Measurements from ENCODE around the gene FAM209A.

Gene FAM209A

DNA sequence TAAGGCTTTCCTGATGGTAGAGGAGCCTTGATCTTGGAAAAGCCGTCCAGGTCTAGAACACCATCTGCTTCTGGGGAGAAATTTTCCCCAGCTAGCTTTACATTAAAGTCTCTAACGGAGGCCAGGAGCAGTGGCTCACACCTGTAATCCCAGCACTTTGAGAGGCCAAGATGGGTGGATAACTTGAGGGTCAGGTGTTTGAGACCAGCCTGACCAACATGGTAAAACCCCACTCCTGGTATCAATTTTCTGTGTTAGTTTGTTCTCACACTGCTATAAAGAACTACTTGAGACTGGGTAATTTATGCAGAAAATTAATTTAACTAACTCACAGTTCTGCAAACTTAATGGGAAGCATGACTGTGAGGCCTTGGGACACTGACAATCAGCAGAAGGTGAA lies 46.3 kb downstream of the FAM209A start:
- Histone ChIP-seq H3K27ac (ENCODE audit: low read length) (no peak overlapping the region), H3K27me3 (ENCODE audit: control insufficient read depth, insufficient read depth, low read length) (no peaks in the 10 kb centered on the region), H3K36me3 (ENCODE audit: control insufficient read depth, insufficient read depth, low read length) (no peaks in the 10 kb centered on the region), H3K9me3 (ENCODE audit: control insufficient read depth, insufficient read depth, low read length) (no peaks in the 10 kb centered on the region), H3K4me1 (ENCODE audit: control insufficient read depth, insufficient read depth, low read length) (no peaks in the 10 kb centered on the region), H3K4me3 (ENCODE audit: low read length) (no peak overlapping the region)
- WGBS (ENCODE audit: insufficient coverage, insufficient read length) = no CpG with 5 or more reads among the region's 2 CpGs
- DNase-seq (ENCODE audit: low read depth, low spot score) = no peak

DNA sequence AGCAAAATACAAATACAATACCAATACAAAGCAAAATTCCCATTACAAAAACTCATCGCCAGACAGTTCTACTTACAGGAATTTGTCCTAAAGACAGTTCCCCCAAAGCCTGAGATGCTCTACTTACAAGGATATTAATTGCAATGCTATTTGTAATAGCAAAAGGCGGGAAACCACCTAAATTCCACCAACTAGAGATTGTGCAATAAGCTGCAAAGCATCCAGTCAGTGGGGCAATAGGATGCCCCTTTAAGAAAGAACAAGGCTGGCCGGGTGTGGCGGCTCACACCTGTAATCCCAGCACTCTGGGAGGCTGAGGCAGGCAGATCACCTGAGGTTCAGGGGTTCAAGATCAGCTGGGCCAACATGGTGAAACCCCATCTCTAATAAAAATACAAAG lies 47.6 kb downstream of the FAM209A start:
- DNase-seq (ENCODE audit: low read depth, low spot score) = no peak
- H3K9me3 ChIP-seq (ENCODE audit: control insufficient read depth, insufficient read depth, low read length) = no peaks in the 10 kb centered on the region
- H3K27me3 ChIP-seq (ENCODE audit: control insufficient read depth, insufficient read depth, low read length) = no peaks in the 10 kb centered on the region
- H3K27ac ChIP-seq (ENCODE audit: low read length) = no peak overlapping the region
- no peaks in the 10 kb centered on the region for H3K4me1 ChIP-seq (ENCODE audit: control insufficient read depth, insufficient read depth, low read length)
- H3K4me3 ChIP-seq (ENCODE audit: low read length) = no peak overlapping the region
- WGBS (ENCODE audit: insufficient coverage, insufficient read length) = no CpG with 5 or more reads among the region's 4 CpGs
- no peaks in the 10 kb centered on the region for H3K36me3 ChIP-seq (ENCODE audit: control insufficient read depth, insufficient read depth, low read length)

DNA sequence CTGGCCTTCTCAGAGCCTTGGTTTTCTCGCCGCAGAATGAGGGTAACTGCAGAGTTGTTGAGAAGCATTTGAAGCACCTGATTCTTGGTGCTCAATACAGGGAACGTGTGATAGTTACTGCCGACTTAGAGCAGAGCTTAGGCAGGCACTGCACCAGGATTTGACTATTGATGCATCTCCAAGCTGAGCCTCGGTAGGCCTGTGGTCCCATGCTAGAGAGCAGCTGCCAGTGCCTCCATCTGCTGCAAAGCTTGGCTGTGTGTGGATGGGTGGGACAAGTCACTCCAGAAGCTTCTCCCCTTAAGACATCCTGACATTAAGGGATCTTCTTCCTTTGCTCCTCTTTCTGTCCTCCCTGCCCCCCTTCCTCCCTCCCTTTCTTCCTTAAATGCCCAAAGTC lies 49.4 kb downstream of the FAM209A start:
- DNase-seq (ENCODE audit: low read depth, low spot score) = no peak
- H3K27ac ChIP-seq (ENCODE audit: low read length) = no peak overlapping the region
- H3K36me3 ChIP-seq (ENCODE audit: control insufficient read depth, insufficient read depth, low read length) = no peaks in the 10 kb centered on the region
- H3K4me3 ChIP-seq (ENCODE audit: low read length) = no peak overlapping the region
- WGBS (ENCODE audit: insufficient coverage, insufficient read length) = no CpG with 5 or more reads among the region's 5 CpGs
- no peaks in the 10 kb centered on the region for H3K4me1 ChIP-seq (ENCODE audit: control insufficient read depth, insufficient read depth, low read length)
- H3K9me3 ChIP-seq (ENCODE audit: control insufficient read depth, insufficient read depth, low read length) = no peaks in the 10 kb centered on the region
- no peaks in the 10 kb centered on the region for H3K27me3 ChIP-seq (ENCODE audit: control insufficient read depth, insufficient read depth, low read length)

- no CpG with 5 or more reads among the region's 10 CpGs for WGBS (ENCODE audit: insufficient coverage, insufficient read length)
- no peaks in the 10 kb centered on the region for H3K36me3 ChIP-seq (ENCODE audit: control insufficient read depth, insufficient read depth, low read length)
- H3K4me1 ChIP-seq (ENCODE audit: control insufficient read depth, insufficient read depth, low read length) = no peaks in the 10 kb centered on the region
- DNase-seq (ENCODE audit: low read depth, low spot score) = no peak
- no peak overlapping the region for H3K27ac ChIP-seq (ENCODE audit: low read length)
- no peaks in the 10 kb centered on the region for H3K9me3 ChIP-seq (ENCODE audit: control insufficient read depth, insufficient read depth, low read length)
- H3K4me3 ChIP-seq (ENCODE audit: low read length) = no peak overlapping the region
- H3K27me3 ChIP-seq (ENCODE audit: control insufficient read depth, insufficient read depth, low read length) = no peaks in the 10 kb centered on the region
These were observed 50.1 kb downstream of the FAM209A start for GRCh38 chr20:56574531-56575142.

DNA sequence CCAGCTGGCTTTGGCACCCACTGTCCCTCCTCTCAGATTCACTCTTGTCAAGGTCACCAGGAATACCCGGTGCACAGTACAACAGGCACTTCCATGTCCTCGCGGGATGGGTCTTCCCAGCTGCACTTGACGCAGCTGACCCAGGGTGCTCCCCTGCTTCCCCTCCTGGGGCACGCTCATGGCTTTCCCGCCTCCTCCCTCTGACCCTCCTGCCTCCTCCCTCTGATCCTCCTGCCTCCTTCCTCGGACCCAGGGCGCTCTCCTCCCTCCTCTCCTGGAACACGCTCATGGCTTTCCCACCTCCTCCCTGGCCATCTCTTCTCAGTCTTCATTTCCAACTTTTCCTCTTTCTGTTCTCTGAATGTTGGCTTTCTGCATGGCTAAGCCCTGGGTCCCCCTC lies 50.6 kb downstream of the FAM209A start:
- no peak for DNase-seq (ENCODE audit: low read depth, low spot score)
- Histone ChIP-seq H3K36me3 (ENCODE audit: control insufficient read depth, insufficient read depth, low read length) (no peaks in the 10 kb centered on the region), H3K27ac (ENCODE audit: low read length) (no peak overlapping the region), H3K4me3 (ENCODE audit: low read length) (no peak overlapping the region), H3K4me1 (ENCODE audit: control insufficient read depth, insufficient read depth, low read length) (no peaks in the 10 kb centered on the region), H3K9me3 (ENCODE audit: control insufficient read depth, insufficient read depth, low read length) (no peaks in the 10 kb centered on the region), H3K27me3 (ENCODE audit: control insufficient read depth, insufficient read depth, low read length) (no peaks in the 10 kb centered on the region)
- no CpG with 5 or more reads among the region's 9 CpGs for WGBS (ENCODE audit: insufficient coverage, insufficient read length)
